Heart right ventricle (tissue), 16 donors: Measurements from ENCODE around the gene PRPF6. TPM values are rescaled to one million over a fixed set of nuclear protein-coding genes. Genes with fewer than 3 reads are reported as not detected.

ENCODE experiments used
- ATAC-seq, 8 donors: fragments of 200-7000 bp; cut with Tn5 transposase; one replicate each; pipeline ENCODE4 v1.9.1; 2020; ENCODE audit warnings: mild to moderate bottlenecking in 8 of 8, moderate library complexity in 8 of 8, moderate number of reproducible peaks in 1 of 8
- DNase-seq, 2 donors: peaks; one replicate each; pipeline ENCODE4 v3.0.0-alpha.2; 2020
- H3K27ac ChIP-seq, 10 donors: fragments of 200-600 bp; sonication (generic) in 2 of 10; one replicate each; pipeline versions ENCODE4 v1.5.0 to v1.8.0; 2020 to 2022; ENCODE audit warnings: mild to moderate bottlenecking in 3 of 10
- H3K27me3 ChIP-seq, 7 donors: fragments of 200-600 bp; one replicate each; pipeline ENCODE4 v1.8.0; 2021 to 2022; ENCODE audit warnings: mild to moderate bottlenecking in 2 of 7
- H3K36me3 ChIP-seq, 9 donors: fragments of 200-600 bp; sonication (generic) in 1 of 9; one replicate each; pipeline versions ENCODE4 v1.5.0 to v1.8.0; 2020 to 2022; ENCODE audit warnings: mild to moderate bottlenecking in 2 of 9
- H3K4me1 ChIP-seq, 9 donors: fragments of 200-600 bp; sonication (generic) in 1 of 9; one replicate each; pipeline versions ENCODE4 v1.5.0 to v1.8.0; 2020 to 2022; ENCODE audit warnings: mild to moderate bottlenecking in 4 of 9
- H3K4me3 ChIP-seq, 10 donors: fragments of 200-600 bp; sonication (generic) in 2 of 10; one replicate each; pipeline versions ENCODE4 v1.5.0 to v1.8.0; 2020 to 2022; ENCODE audit warnings: mild to moderate bottlenecking in 7 of 10, moderate library complexity in 2 of 10
- H3K9me3 ChIP-seq, 11 donors: fragments of 200-600 bp in 10 of 11; sonication (generic) in 2 of 11; one replicate each; pipeline versions ENCODE4 v1.5.0 to v1.8.0; 2013 to 2022; ENCODE audit warnings: mild to moderate bottlenecking in 2 of 11, control low read depth in 1 of 11, moderate library complexity in 1 of 11
- WGBS, 2 donors: extraction: QIAGEN DNeasy Blood & Tissue Kit; methylation state at CpG; one replicate each; pipeline ENCODE4 v1.1.7; 2013; ENCODE audit warnings: inconsistent platforms in 1 of 2; 5-methylcytosine and 5-hydroxymethylcytosine counted together
- intact Hi-C, 10 donors: fragments of 100-400 bp; cut with DNase I; formaldehyde crosslinking; loops; one replicate each; pipeline versions ENCODE4 v1.11.1 to v1.14.2; 2022
- polyA plus RNA-seq, 2 donors: library from polyadenylated mRNA; stranded (reverse); fragments of 200-250 nt; gene quantifications; one replicate each; pipeline ENCODE4 v1.2.3, GENCODE V29; 2013
- total RNA-seq, 10 donors: library from RNA; stranded (reverse); fragmentation: NEBNext Ultra II Directional in 3 of 10; extraction: Animal tissue kit (Norgen Biotek cat#: 25700) in 3 of 10; gene quantifications; one replicate each; pipeline versions ENCODE4 v1.2.1 to v1.2.4, GENCODE V29; 2021 to 2023
- TF ChIP-seq, protein P1 (sequence below), 9 donors: fragments of 200-600 bp; sonication (generic) in 2 of 9; IDR thresholded peaks; one replicate each; pipeline versions ENCODE4 v1.5.0 to v1.8.0; 2021 to 2022; ENCODE audit warnings: antibody characterized with exemption in 9 of 9, mild to moderate bottlenecking in 5 of 9, moderate library complexity in 1 of 9
- donor health status: Arrhythmogenic right ventricular cardiomyopathy.
- donor health status: ischemic (EF 13 %, LVEDD 7.1; RV severe dilation, severe dysfunction).
- donor health status: healthy with polysubstance abuse.
- donor health status: DM: no; HTN: yes; CAD: no.
- donor health status: DM: no; HTN: no; CAD: no.
- donor health status: ischemic (EF 25% LVEDD 6.9; RV normal size, moderate dysfunction).
- donor health status: ischemic (EF 25% LVEDD 5.7; RV mildly dilated, moderate dysfunction).
- donor health status: healthy.
- donor health status: DM: yes; HTN: yes; CAD: no.
- donor health status: Ischemic cardiomyopathy.
- donor health status: ischemic (EF 35%, LVEDD 5.7; RV mildly dilated, moderate dysfunction).
- donor health status: nonischemic (EF 11% LVEDD 7.7; RV severe dilation, severe dysfunction).
- donor health status: DM: yes; HTN: yes; CAD: no.
- donor health status: PGD.
- donor health status: ischemic (EF 29% LVEDD 5.4; RV normal size, mild dysfunction).
- donor health status: nonischemic (EF 23%, LVEDD 6.1; RV moderate dilation, normal function).

Gene PRPF6
- total and polyA plus RNA-seq, 12 donors, result 27.8 to 53.6 (median 48.1) TPM

- intact Hi-C loops, result no loop called here
- no peaks in the 10 kb centered on the region for H3K9me3 ChIP-seq
- no peak overlapping the region for H3K27ac ChIP-seq
- TF ChIP-seq, protein P1, sequence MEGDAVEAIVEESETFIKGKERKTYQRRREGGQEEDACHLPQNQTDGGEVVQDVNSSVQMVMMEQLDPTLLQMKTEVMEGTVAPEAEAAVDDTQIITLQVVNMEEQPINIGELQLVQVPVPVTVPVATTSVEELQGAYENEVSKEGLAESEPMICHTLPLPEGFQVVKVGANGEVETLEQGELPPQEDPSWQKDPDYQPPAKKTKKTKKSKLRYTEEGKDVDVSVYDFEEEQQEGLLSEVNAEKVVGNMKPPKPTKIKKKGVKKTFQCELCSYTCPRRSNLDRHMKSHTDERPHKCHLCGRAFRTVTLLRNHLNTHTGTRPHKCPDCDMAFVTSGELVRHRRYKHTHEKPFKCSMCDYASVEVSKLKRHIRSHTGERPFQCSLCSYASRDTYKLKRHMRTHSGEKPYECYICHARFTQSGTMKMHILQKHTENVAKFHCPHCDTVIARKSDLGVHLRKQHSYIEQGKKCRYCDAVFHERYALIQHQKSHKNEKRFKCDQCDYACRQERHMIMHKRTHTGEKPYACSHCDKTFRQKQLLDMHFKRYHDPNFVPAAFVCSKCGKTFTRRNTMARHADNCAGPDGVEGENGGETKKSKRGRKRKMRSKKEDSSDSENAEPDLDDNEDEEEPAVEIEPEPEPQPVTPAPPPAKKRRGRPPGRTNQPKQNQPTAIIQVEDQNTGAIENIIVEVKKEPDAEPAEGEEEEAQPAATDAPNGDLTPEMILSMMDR (IDR thresholded peaks at IDR 0.05), result no peak
- H3K27me3 ChIP-seq, result no peaks in the 10 kb centered on the region
- no peak overlapping the region for H3K4me3 ChIP-seq
- H3K4me1 ChIP-seq, result peaks cover 9 to 26% (median 18%) of the 10 kb centered on the region in 9 donors
- no peak for DNase-seq
- no peak for ATAC-seq
- 92 to 95% methylated on average over 12 of the region's 12 CpGs for WGBS, 2 donors
- H3K36me3 ChIP-seq, result peaks cover 0 to 53% (median 0%) of the 10 kb centered on the region in 9 donors
Observed at GRCh38 chr20:64075556-64075955, 94.6 kb downstream of the PRPF6 start.

- no peaks in the 10 kb centered on the region for H3K27me3 ChIP-seq
- peak overlapping the region in 4 of 10 donors; percentile 15 to 95 (median 52) for H3K27ac ChIP-seq
- peak overlapping the region in 5 of 10 donors; percentile 75 to 94 (median 85) for H3K4me3 ChIP-seq
- ATAC-seq (no peak), DNase-seq (no peak)
- TF ChIP-seq, protein P1 (IDR thresholded peaks at IDR 0.05), result no peak
- H3K36me3 ChIP-seq, result peaks cover 0 to 50% (median 0%) of the 10 kb centered on the region in 9 donors
- WGBS, 2 donors, result 93 to 95% methylated on average over 19 to 22 of the region's 22 CpGs
- peaks cover 9 to 31% (median 18%) of the 10 kb centered on the region in 9 donors for H3K4me1 ChIP-seq
- intact Hi-C loops, result no loop called here
- H3K9me3 ChIP-seq, result no peaks in the 10 kb centered on the region
Observed at GRCh38 chr20:64076061-64076997, 95.4 kb downstream of the PRPF6 start.

- Histone ChIP-seq H3K9me3 (no peaks in the 10 kb centered on the region), H3K27ac (peak overlapping the region in 4 of 10 donors; percentile 15 to 95 (median 52)), H3K36me3 (peaks cover 0 to 43% (median 0%) of the 10 kb centered on the region in 9 donors), H3K4me3 (peak overlapping the region in 7 of 10 donors; percentile 72 to 94 (median 85)), H3K4me1 (peaks cover 9 to 39% (median 21%) of the 10 kb centered on the region in 9 donors), H3K27me3 (no peaks in the 10 kb centered on the region)
- 86 to 92% methylated on average over 8 of the region's 8 CpGs for WGBS, 2 donors
- DNase-seq, result peak in 1 of 2 donors; percentile 46
- ATAC-seq, result peak in 1 of 8 donors; percentile 10
- intact Hi-C loops, result no loop called here
- TF ChIP-seq, protein P1 (IDR thresholded peaks at IDR 0.05), result no peak
Observed at GRCh38 chr20:64077094-64077493, 96.2 kb downstream of the PRPF6 start.

DNA sequence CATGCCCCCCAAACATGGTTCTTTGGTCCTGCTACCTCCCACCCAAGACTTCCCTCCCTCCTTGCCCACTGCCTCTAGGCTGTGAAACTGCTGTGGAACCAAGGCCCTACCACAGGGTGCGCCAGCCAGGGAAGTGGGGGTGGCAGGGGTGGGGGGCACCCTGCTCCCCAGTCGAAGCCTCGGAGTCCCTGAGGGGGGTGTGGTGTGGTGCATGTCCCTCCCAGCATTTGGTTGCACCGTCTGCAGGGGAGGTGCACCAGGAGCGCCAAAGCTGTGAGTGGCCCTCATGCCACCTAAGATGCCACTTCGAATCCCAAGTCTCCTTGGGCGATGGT is 96.6 kb downstream of the PRPF6 start:
- peaks cover 9 to 42% (median 25%) of the 10 kb centered on the region in 9 donors for H3K4me1 ChIP-seq
- no peaks in the 10 kb centered on the region for H3K9me3 ChIP-seq
- intact Hi-C loops, result no loop called here
- H3K36me3 ChIP-seq, result peaks cover 0 to 39% (median 0%) of the 10 kb centered on the region in 9 donors
- DNase-seq (no peak), ATAC-seq (no peak)
- TF ChIP-seq, protein P1 (IDR thresholded peaks at IDR 0.05), result no peak
- peak overlapping the region in 4 of 10 donors; percentile 15 to 95 (median 52) for H3K27ac ChIP-seq
- no peaks in the 10 kb centered on the region for H3K27me3 ChIP-seq
- H3K4me3 ChIP-seq, result peak overlapping the region in 7 of 10 donors; percentile 72 to 94 (median 85)
- 84 to 92% methylated on average over 7 of the region's 7 CpGs for WGBS, 2 donors
